ENCODE results near the gene TOPBP1.

- TF ChIP-seq, protein P1, sequence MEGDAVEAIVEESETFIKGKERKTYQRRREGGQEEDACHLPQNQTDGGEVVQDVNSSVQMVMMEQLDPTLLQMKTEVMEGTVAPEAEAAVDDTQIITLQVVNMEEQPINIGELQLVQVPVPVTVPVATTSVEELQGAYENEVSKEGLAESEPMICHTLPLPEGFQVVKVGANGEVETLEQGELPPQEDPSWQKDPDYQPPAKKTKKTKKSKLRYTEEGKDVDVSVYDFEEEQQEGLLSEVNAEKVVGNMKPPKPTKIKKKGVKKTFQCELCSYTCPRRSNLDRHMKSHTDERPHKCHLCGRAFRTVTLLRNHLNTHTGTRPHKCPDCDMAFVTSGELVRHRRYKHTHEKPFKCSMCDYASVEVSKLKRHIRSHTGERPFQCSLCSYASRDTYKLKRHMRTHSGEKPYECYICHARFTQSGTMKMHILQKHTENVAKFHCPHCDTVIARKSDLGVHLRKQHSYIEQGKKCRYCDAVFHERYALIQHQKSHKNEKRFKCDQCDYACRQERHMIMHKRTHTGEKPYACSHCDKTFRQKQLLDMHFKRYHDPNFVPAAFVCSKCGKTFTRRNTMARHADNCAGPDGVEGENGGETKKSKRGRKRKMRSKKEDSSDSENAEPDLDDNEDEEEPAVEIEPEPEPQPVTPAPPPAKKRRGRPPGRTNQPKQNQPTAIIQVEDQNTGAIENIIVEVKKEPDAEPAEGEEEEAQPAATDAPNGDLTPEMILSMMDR (IDR thresholded peaks at IDR 0.05; ENCODE audit: insufficient read depth, low read length): no peak
- no peak for TF ChIP-seq POLR2AphosphoS5 (IDR thresholded peaks at IDR 0.05; ENCODE audit: low read depth)
- TF ChIP-seq, protein P2, sequence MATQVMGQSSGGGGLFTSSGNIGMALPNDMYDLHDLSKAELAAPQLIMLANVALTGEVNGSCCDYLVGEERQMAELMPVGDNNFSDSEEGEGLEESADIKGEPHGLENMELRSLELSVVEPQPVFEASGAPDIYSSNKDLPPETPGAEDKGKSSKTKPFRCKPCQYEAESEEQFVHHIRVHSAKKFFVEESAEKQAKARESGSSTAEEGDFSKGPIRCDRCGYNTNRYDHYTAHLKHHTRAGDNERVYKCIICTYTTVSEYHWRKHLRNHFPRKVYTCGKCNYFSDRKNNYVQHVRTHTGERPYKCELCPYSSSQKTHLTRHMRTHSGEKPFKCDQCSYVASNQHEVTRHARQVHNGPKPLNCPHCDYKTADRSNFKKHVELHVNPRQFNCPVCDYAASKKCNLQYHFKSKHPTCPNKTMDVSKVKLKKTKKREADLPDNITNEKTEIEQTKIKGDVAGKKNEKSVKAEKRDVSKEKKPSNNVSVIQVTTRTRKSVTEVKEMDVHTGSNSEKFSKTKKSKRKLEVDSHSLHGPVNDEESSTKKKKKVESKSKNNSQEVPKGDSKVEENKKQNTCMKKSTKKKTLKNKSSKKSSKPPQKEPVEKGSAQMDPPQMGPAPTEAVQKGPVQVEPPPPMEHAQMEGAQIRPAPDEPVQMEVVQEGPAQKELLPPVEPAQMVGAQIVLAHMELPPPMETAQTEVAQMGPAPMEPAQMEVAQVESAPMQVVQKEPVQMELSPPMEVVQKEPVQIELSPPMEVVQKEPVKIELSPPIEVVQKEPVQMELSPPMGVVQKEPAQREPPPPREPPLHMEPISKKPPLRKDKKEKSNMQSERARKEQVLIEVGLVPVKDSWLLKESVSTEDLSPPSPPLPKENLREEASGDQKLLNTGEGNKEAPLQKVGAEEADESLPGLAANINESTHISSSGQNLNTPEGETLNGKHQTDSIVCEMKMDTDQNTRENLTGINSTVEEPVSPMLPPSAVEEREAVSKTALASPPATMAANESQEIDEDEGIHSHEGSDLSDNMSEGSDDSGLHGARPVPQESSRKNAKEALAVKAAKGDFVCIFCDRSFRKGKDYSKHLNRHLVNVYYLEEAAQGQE (IDR thresholded peaks at IDR 0.05; ENCODE audit: insufficient replicate concordance, low read depth): no peak
Observed at GRCh38 chr3:133695560-133696171, 33.9 kb upstream of the TOPBP1 start.
